Naive B cell (primary cell): ENCODE data around the gene NFIX. TPM values are rescaled to one million over a fixed set of nuclear protein-coding genes. Genes with fewer than 3 reads are reported as not detected.

Experiments used
- ATAC-seq, 2 donors: fragments of 150-1000 bp; cut with Tn5 transposase; 2 replicates each; pipeline ENCODE4 v1.10.0; 2021; ENCODE audit warnings: low read depth in 2 of 2, mild to moderate bottlenecking in 2 of 2, moderate library complexity in 2 of 2
- DNase-seq: peaks from one replicate; pipeline ENCODE4 v3.0.0; 2022
- H3K27ac Mint-ChIP-seq, 6 donors: one replicate each; pipeline ENCODE4 v1.8.0; 2020 to 2022; ENCODE audit warnings: mild to moderate bottlenecking in 6 of 6, mixed read lengths in 6 of 6, moderate library complexity in 5 of 6, inconsistent platforms in 2 of 6
- H3K27me3 Mint-ChIP-seq, 3 donors: one replicate each; pipeline ENCODE4 v1.8.0; 2021 to 2022; ENCODE audit warnings: mixed read lengths in 3 of 3, mild to moderate bottlenecking in 1 of 3
- H3K36me3 Mint-ChIP-seq, 2 donors: one replicate each; pipeline ENCODE4 v1.8.0; 2020 to 2022; ENCODE audit warnings: mixed read lengths in 2 of 2, inconsistent platforms in 1 of 2, mild to moderate bottlenecking in 1 of 2
- H3K4me1 Mint-ChIP-seq, 3 donors: one replicate each; pipeline ENCODE4 v1.8.0; 2020 to 2022; ENCODE audit warnings: mixed read lengths in 3 of 3, inconsistent platforms in 1 of 3, mild to moderate bottlenecking in 1 of 3, moderate library complexity in 1 of 3
- H3K4me3 Mint-ChIP-seq, 8 donors: one replicate each; pipeline ENCODE4 v1.8.0; 2020 to 2022; ENCODE audit warnings: mild to moderate bottlenecking in 8 of 8, mixed read lengths in 8 of 8, moderate library complexity in 8 of 8, inconsistent platforms in 2 of 8
- H3K9me3 Mint-ChIP-seq, 7 donors: one replicate each; pipeline ENCODE4 v1.8.0; 2020 to 2022; ENCODE audit warnings: mixed read lengths in 7 of 7, mild to moderate bottlenecking in 5 of 7, inconsistent platforms in 2 of 7, moderate library complexity in 1 of 7
- polyA plus RNA-seq, 6 donors: library from polyadenylated mRNA; unstranded; fragments of 300-500 nt; fragmentation: Illumina TruSeq; gene quantifications; one replicate each; pipeline ENCODE4 v1.2.3, GENCODE V29; 2021; ENCODE audit warnings: low read depth in 6 of 6

NFIX gene
- polyA plus RNA-seq, 6 donors from 2014 or later: 0.21 to 2.1 (median 1.1) TPM; not detected in 2

DNA sequence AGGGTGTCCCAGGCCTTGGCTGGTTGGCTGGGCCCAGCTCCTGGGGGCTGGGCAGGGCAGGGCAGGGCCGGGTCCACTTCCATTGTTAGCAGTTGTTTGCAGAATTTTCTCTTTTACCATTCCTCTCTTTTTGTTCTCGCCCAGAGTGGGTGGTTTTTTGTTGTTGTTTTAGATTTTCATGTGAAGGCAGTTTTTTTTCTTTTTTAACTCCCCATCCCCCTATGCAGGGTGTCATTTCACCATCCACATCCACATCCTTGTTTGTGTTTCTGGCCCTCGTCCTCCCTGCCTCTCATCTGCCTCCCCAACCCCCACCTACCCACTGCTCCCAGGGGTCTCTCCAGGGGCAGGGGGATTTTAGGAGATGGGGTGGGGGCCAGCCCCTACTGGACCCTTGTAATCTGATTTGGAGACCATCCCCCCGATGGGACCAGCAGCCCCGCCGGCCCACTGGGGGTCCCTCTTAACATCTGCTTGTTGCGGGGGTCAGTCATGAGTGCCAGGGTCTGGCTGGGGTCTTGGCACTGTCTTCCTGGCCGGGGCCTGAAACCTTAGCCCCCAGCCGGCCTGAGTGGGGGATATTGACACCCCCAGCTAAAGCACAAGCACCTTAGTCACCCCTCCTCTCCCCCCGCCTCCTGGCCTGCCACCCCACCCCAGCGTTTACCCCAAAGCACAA lies 144.5 kb downstream of the NFIX start:
- no peaks in the 10 kb centered on the region for H3K27me3 Mint-ChIP-seq
- ATAC-seq (no peak), DNase-seq (no peak)
- H3K36me3 Mint-ChIP-seq: no peaks in the 10 kb centered on the region
- no peaks in the 10 kb centered on the region for H3K9me3 Mint-ChIP-seq
- peak overlapping the region in 1 of 6 donors; percentile 60 for H3K27ac Mint-ChIP-seq
- H3K4me3 Mint-ChIP-seq: no peak overlapping the region
- no peaks in the 10 kb centered on the region for H3K4me1 Mint-ChIP-seq

DNA sequence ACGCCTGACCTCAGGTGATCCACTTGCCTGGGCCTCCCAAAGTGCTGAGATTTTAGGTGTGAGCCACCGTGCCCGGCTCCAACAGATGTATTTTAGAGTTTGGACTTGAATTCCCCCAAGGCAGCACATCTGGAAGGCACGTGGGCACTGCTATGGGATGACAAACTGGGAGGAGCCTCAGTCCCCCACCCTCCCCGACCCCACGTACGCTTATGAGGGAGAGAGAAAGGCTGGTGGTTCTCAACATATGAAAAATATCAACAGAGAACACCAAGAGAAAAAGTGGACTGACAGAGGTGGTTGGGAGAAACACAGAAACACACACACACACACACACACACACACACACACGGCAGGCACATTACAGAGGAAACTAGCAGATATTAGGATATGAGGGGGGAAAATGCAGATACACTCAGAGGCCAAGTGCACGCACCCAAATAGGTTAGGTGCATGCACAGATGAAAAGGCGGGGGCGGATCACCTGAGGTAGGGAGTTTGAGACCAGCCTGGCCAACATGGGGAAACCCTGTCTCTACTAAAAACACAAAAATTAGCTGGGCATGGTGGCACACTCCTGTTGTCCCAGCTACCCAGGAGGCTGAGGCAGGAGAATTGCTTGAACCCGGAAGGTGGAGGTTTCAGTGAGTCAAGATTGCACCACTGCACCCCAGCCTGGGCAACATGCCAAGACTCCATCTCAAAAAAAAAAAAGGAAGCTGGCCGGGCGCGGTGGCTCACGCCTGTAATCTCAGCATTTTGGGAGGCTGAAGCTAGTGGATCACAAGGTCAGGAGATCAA lies 151.7 kb downstream of the NFIX start:
- H3K27me3 Mint-ChIP-seq: no peaks in the 10 kb centered on the region
- H3K4me1 Mint-ChIP-seq: peaks cover 28 to 36% (median 32%) of the 10 kb centered on the region in 3 donors
- H3K27ac Mint-ChIP-seq: peak overlapping the region in 1 of 6 donors; percentile 15
- ATAC-seq (no peak), DNase-seq (no peak)
- no peaks in the 10 kb centered on the region for H3K9me3 Mint-ChIP-seq
- H3K36me3 Mint-ChIP-seq: no peaks in the 10 kb centered on the region
- peak overlapping the region in 5 of 8 donors; percentile 9 to 97 (median 55) for H3K4me3 Mint-ChIP-seq

Other genes starting within 250 kb of the NFIX start
- gene BEST2, start 243.7 kb upstream of the NFIX start, polyA plus RNA-seq: under 1 TPM in 1 of 6 donors, not detected in 5; 0.23 TPM
- 1 to 10 TPM; 1.1 to 7.1 (median 3.3) TPM for gene HOOK2, start 219.9 kb upstream of the NFIX start, polyA plus RNA-seq
- 1,000 to 10,000 TPM in 5 of 6 donors, 100 to 1,000 TPM in 1; 777 to 2,686 (median 1,649) TPM for gene JUNB, start 204.0 kb upstream of the NFIX start, polyA plus RNA-seq
- gene PRDX2, start 193.7 kb upstream of the NFIX start, polyA plus RNA-seq: 100 to 1,000 TPM in 5 of 6 donors, 10 to 100 TPM in 1; 96.8 to 203 (median 126) TPM
- gene THSD8, start 193.4 kb upstream of the NFIX start, polyA plus RNA-seq: 1 to 10 TPM in 5 of 6 donors, not detected in 1; 2.0 to 6.6 (median 5.2) TPM
- gene RNASEH2A, start 188.9 kb upstream of the NFIX start, polyA plus RNA-seq: 10 to 100 TPM; 19.7 to 30.9 (median 25.1) TPM
- not detected for gene RTBDN, start 160.9 kb upstream of the NFIX start, polyA plus RNA-seq
- gene MAST1, start 157.0 kb upstream of the NFIX start, polyA plus RNA-seq: 1 to 10 TPM in 3 of 6 donors, under 1 TPM in 2, not detected in 1; 0.10 to 2.5 (median 1.0) TPM
- 10 to 100 TPM; 24.5 to 55.8 (median 40.6) TPM for gene DNASE2, start 114.0 kb upstream of the NFIX start, polyA plus RNA-seq
- gene KLF1, start 108.3 kb upstream of the NFIX start, polyA plus RNA-seq: not detected
- 10 to 100 TPM in 5 of 6 donors, 1 to 10 TPM in 1; 7.8 to 16.3 (median 13.4) TPM for gene GCDH, start 104.3 kb upstream of the NFIX start, polyA plus RNA-seq
- under 1 TPM in 1 of 6 donors, not detected in 5; 0.21 TPM for gene SYCE2, start 76.2 kb upstream of the NFIX start, polyA plus RNA-seq
- gene FARSA, start 61.8 kb upstream of the NFIX start, polyA plus RNA-seq: 10 to 100 TPM; 33.8 to 63.0 (median 44.0) TPM
- 100 to 1,000 TPM in 5 of 6 donors, 10 to 100 TPM in 1; 97.4 to 189 (median 155) TPM for gene CALR, start 56.9 kb upstream of the NFIX start, polyA plus RNA-seq
- 100 to 1,000 TPM in 3 of 6 donors, 10 to 100 TPM in 3; 82.9 to 119 (median 99.3) TPM for gene RAD23A, start 49.6 kb upstream of the NFIX start, polyA plus RNA-seq
- gene GADD45GIP1, start 38.3 kb upstream of the NFIX start, polyA plus RNA-seq: 10 to 100 TPM; 49.4 to 65.9 (median 52.7) TPM
- not detected for gene DAND5, start 25.9 kb upstream of the NFIX start, polyA plus RNA-seq
- 10 to 100 TPM; 39.9 to 88.3 (median 50.8) TPM for gene LYL1, start 107.4 kb downstream of the NFIX start, polyA plus RNA-seq
- gene TRMT1, start 121.3 kb downstream of the NFIX start, polyA plus RNA-seq: 10 to 100 TPM; 20.2 to 36.3 (median 24.1) TPM
- 1 to 10 TPM in 2 of 6 donors, under 1 TPM in 4; 0.47 to 1.4 (median 0.67) TPM for gene NACC1, start 122.8 kb downstream of the NFIX start, polyA plus RNA-seq
- gene STX10, start 154.9 kb downstream of the NFIX start, polyA plus RNA-seq: 10 to 100 TPM; 48.2 to 84.3 (median 60.0) TPM
- 1,000 to 10,000 TPM in 2 of 6 donors, 100 to 1,000 TPM in 4; 351 to 1,131 (median 562) TPM for gene IER2, start 154.9 kb downstream of the NFIX start, polyA plus RNA-seq